Measurements from ENCODE around the gene ZNF750.

The ZNF750 gene

GRCh38 chr17:82845163-82845807 is 5.5 kb upstream of the ZNF750 start:
- H3K9ac ChIP-seq (ENCODE audit: low read length), result no peak overlapping the region
- peak overlapping the region; percentile 24 for H3K27ac ChIP-seq (ENCODE audit: low read depth, low read length)
- H3K4me1 ChIP-seq (ENCODE audit: control insufficient read depth, insufficient read depth, low read length), result no peaks in the 10 kb centered on the region
- H3K36me3 ChIP-seq (ENCODE audit: control insufficient read depth, insufficient read depth, low read length), result no peaks in the 10 kb centered on the region
- peak overlapping the region; percentile 1 for H3K4me3 ChIP-seq (ENCODE audit: low read length)
- H3K27me3 ChIP-seq (ENCODE audit: control insufficient read depth, insufficient read depth, low read length), result no peaks in the 10 kb centered on the region

GRCh38 chr17:82844796-82845162 is 5.0 kb upstream of the ZNF750 start:
- H3K27ac ChIP-seq (ENCODE audit: low read depth, low read length), result no peak overlapping the region
- H3K4me3 ChIP-seq (ENCODE audit: low read length), result no peak overlapping the region
- H3K9ac ChIP-seq (ENCODE audit: low read length), result no peak overlapping the region

GRCh38 chr17:82843904-82844680 is 4.3 kb upstream of the ZNF750 start:
- H3K4me1 ChIP-seq (ENCODE audit: control insufficient read depth, insufficient read depth, low read length), result no peaks in the 10 kb centered on the region
- no peak overlapping the region for H3K27ac ChIP-seq (ENCODE audit: low read depth, low read length)

More at GRCh38 chr17:82844796-82845162, 5.0 kb upstream of the ZNF750 start:
- Histone ChIP-seq H3K27me3 (ENCODE audit: control insufficient read depth, insufficient read depth, low read length) (no peaks in the 10 kb centered on the region), H3K4me1 (ENCODE audit: control insufficient read depth, insufficient read depth, low read length) (no peaks in the 10 kb centered on the region), H3K36me3 (ENCODE audit: control insufficient read depth, insufficient read depth, low read length) (no peaks in the 10 kb centered on the region)

GRCh38 chr17:82841921-82842596 is 2.2 kb upstream of the ZNF750 start:
- H3K27me3 ChIP-seq (ENCODE audit: control insufficient read depth, insufficient read depth, low read length), result no peaks in the 10 kb centered on the region
- no peak overlapping the region for H3K9ac ChIP-seq (ENCODE audit: low read length)
- H3K4me3 ChIP-seq (ENCODE audit: low read length), result no peak overlapping the region
- no peak overlapping the region for H3K27ac ChIP-seq (ENCODE audit: low read depth, low read length)
- no peaks in the 10 kb centered on the region for H3K4me1 ChIP-seq (ENCODE audit: control insufficient read depth, insufficient read depth, low read length)
- H3K36me3 ChIP-seq (ENCODE audit: control insufficient read depth, insufficient read depth, low read length), result no peaks in the 10 kb centered on the region

More at GRCh38 chr17:82843904-82844680, 4.3 kb upstream of the ZNF750 start:
- no peaks in the 10 kb centered on the region for H3K27me3 ChIP-seq (ENCODE audit: control insufficient read depth, insufficient read depth, low read length)
- no peak overlapping the region for H3K4me3 ChIP-seq (ENCODE audit: low read length)
- H3K9ac ChIP-seq (ENCODE audit: low read length), result no peak overlapping the region
- no peaks in the 10 kb centered on the region for H3K36me3 ChIP-seq (ENCODE audit: control insufficient read depth, insufficient read depth, low read length)

GRCh38 chr17:82840431-82840831 is 609 bp upstream of the ZNF750 start:
- Histone ChIP-seq H3K4me1 (ENCODE audit: control insufficient read depth, insufficient read depth, low read length) (no peaks in the 10 kb centered on the region), H3K4me3 (ENCODE audit: low read length) (no peak overlapping the region), H3K9ac (ENCODE audit: low read length) (no peak overlapping the region), H3K27me3 (ENCODE audit: control insufficient read depth, insufficient read depth, low read length) (no peaks in the 10 kb centered on the region), H3K36me3 (ENCODE audit: control insufficient read depth, insufficient read depth, low read length) (no peaks in the 10 kb centered on the region), H3K27ac (ENCODE audit: low read depth, low read length) (no peak overlapping the region)

GRCh38 chr17:82838386-82839063 is 1.3 kb downstream of the ZNF750 start:
- no peaks in the 10 kb centered on the region for H3K27me3 ChIP-seq (ENCODE audit: control insufficient read depth, insufficient read depth, low read length)
- H3K4me1 ChIP-seq (ENCODE audit: control insufficient read depth, insufficient read depth, low read length), result no peaks in the 10 kb centered on the region
- no peaks in the 10 kb centered on the region for H3K36me3 ChIP-seq (ENCODE audit: control insufficient read depth, insufficient read depth, low read length)
- peak overlapping the region; percentile 10 for H3K4me3 ChIP-seq (ENCODE audit: low read length)
- H3K27ac ChIP-seq (ENCODE audit: low read depth, low read length), result no peak overlapping the region
- H3K9ac ChIP-seq (ENCODE audit: low read length), result no peak overlapping the region

- no peaks in the 10 kb centered on the region for H3K36me3 ChIP-seq (ENCODE audit: control insufficient read depth, insufficient read depth, low read length)
- H3K4me1 ChIP-seq (ENCODE audit: control insufficient read depth, insufficient read depth, low read length), result no peaks in the 10 kb centered on the region
- no peak overlapping the region for H3K9ac ChIP-seq (ENCODE audit: low read length)
- H3K27me3 ChIP-seq (ENCODE audit: control insufficient read depth, insufficient read depth, low read length), result no peaks in the 10 kb centered on the region
- H3K4me3 ChIP-seq (ENCODE audit: low read length), result no peak overlapping the region
- H3K27ac ChIP-seq (ENCODE audit: low read depth, low read length), result no peak overlapping the region
Observed at GRCh38 chr17:82837586-82838320, 2.1 kb downstream of the ZNF750 start.

GRCh38 chr17:82836823-82837357 is 2.9 kb downstream of the ZNF750 start:
- H3K27me3 ChIP-seq (ENCODE audit: control insufficient read depth, insufficient read depth, low read length), result no peaks in the 10 kb centered on the region
- no peaks in the 10 kb centered on the region for H3K36me3 ChIP-seq (ENCODE audit: control insufficient read depth, insufficient read depth, low read length)
- no peak overlapping the region for H3K9ac ChIP-seq (ENCODE audit: low read length)
- no peak overlapping the region for H3K27ac ChIP-seq (ENCODE audit: low read depth, low read length)
- no peak overlapping the region for H3K4me3 ChIP-seq (ENCODE audit: low read length)
- H3K4me1 ChIP-seq (ENCODE audit: control insufficient read depth, insufficient read depth, low read length), result no peaks in the 10 kb centered on the region

GRCh38 chr17:82835766-82836512 is 3.9 kb downstream of the ZNF750 start:
- Histone ChIP-seq H3K4me3 (ENCODE audit: low read length) (no peak overlapping the region), H3K27me3 (ENCODE audit: control insufficient read depth, insufficient read depth, low read length) (no peaks in the 10 kb centered on the region), H3K9ac (ENCODE audit: low read length) (no peak overlapping the region), H3K4me1 (ENCODE audit: control insufficient read depth, insufficient read depth, low read length) (no peaks in the 10 kb centered on the region), H3K36me3 (ENCODE audit: control insufficient read depth, insufficient read depth, low read length) (no peaks in the 10 kb centered on the region), H3K27ac (ENCODE audit: low read depth, low read length) (no peak overlapping the region)

GRCh38 chr17:82835122-82835521 is 4.7 kb downstream of the ZNF750 start:
- Histone ChIP-seq H3K9ac (ENCODE audit: low read length) (no peak overlapping the region), H3K27ac (ENCODE audit: low read depth, low read length) (no peak overlapping the region), H3K4me3 (ENCODE audit: low read length) (no peak overlapping the region), H3K4me1 (ENCODE audit: control insufficient read depth, insufficient read depth, low read length) (no peaks in the 10 kb centered on the region), H3K27me3 (ENCODE audit: control insufficient read depth, insufficient read depth, low read length) (no peaks in the 10 kb centered on the region), H3K36me3 (ENCODE audit: control insufficient read depth, insufficient read depth, low read length) (no peaks in the 10 kb centered on the region)

- peaks cover 6% of the 10 kb centered on the region for H3K36me3 ChIP-seq (ENCODE audit: control insufficient read depth, insufficient read depth, low read length)
- no peaks in the 10 kb centered on the region for H3K4me1 ChIP-seq (ENCODE audit: control insufficient read depth, insufficient read depth, low read length)
- H3K27ac ChIP-seq (ENCODE audit: low read depth, low read length), result no peak overlapping the region
- no peak overlapping the region for H3K9ac ChIP-seq (ENCODE audit: low read length)
- H3K4me3 ChIP-seq (ENCODE audit: low read length), result no peak overlapping the region
- no peaks in the 10 kb centered on the region for H3K27me3 ChIP-seq (ENCODE audit: control insufficient read depth, insufficient read depth, low read length)
Observed at GRCh38 chr17:82832881-82833475, 6.8 kb downstream of the ZNF750 start.

Data from rectal smooth muscle tissue (tissue), 1 donor.